Peyer's patch (tissue), 4 donors: ENCODE results near the gene RUNX1. TPM values are rescaled to one million over a fixed set of nuclear protein-coding genes. Genes with fewer than 3 reads are reported as not detected.

Experiments
- DNase-seq, 3 donors: peaks; one replicate each; pipeline ENCODE4 v3.0.0-alpha.2; 2017 to 2019
- H3K27ac ChIP-seq, 4 donors: fragments of 200-600 bp; sonication (generic); one replicate each; pipeline ENCODE4 v1.5.1; 2016 to 2019
- H3K27me3 ChIP-seq, 2 donors: fragments of 200-600 bp; sonication (generic); one replicate each; pipeline ENCODE4 v1.5.1; 2019
- H3K36me3 ChIP-seq, 3 donors: fragments of 200-600 bp; sonication (generic); one replicate each; pipeline ENCODE4 v1.5.1; 2016 to 2019
- H3K4me1 ChIP-seq, 4 donors: fragments of 200-600 bp; sonication (generic); one replicate each; pipeline ENCODE4 v1.5.1; 2016 to 2019
- H3K4me3 ChIP-seq, 4 donors: fragments of 200-600 bp; sonication (generic); 1 replicate in 3 of 4; 2 replicates in 1 of 4; pipeline ENCODE4 v1.5.1; 2016 to 2019; ENCODE audit warnings: mild to moderate bottlenecking in 1 of 4
- H3K9me3 ChIP-seq, 4 donors: fragments of 200-600 bp; sonication (generic); one replicate each; pipeline ENCODE4 v1.5.1; 2016 to 2019; ENCODE audit warnings: mild to moderate bottlenecking in 1 of 4
- POLR2A ChIP-seq, 2 donors: fragments of 450-650 bp; IDR thresholded peaks; one replicate each; pipeline ENCODE4 v1.5.1; 2017; ENCODE audit warnings: antibody characterized with exemption in 2 of 2, mild to moderate bottlenecking in 2 of 2, moderate library complexity in 2 of 2
- total RNA-seq, 4 donors: library from RNA; depleted of rRNA; stranded (reverse); fragments of >200 nt; gene quantifications; one replicate each; pipeline ENCODE4 v1.1.0, GENCODE V29; 2016
- TF ChIP-seq, protein P1 (sequence below), 6 experiments: fragments of 450-650 bp in 4 of 6; fragments of 200-600 bp in 2 of 6; sonication (generic) in 1 of 6; IDR thresholded peaks; one replicate each; pipeline ENCODE4 v1.5.1; 2017 to 2019; ENCODE audit warnings: antibody characterized with exemption in 6 of 6, mild to moderate bottlenecking in 3 of 6, moderate library complexity in 1 of 6

The RUNX1 gene
- total RNA-seq, 4 donors from 2014 or later, result 15.1 to 80.9 (median 24.1) TPM

DNA sequence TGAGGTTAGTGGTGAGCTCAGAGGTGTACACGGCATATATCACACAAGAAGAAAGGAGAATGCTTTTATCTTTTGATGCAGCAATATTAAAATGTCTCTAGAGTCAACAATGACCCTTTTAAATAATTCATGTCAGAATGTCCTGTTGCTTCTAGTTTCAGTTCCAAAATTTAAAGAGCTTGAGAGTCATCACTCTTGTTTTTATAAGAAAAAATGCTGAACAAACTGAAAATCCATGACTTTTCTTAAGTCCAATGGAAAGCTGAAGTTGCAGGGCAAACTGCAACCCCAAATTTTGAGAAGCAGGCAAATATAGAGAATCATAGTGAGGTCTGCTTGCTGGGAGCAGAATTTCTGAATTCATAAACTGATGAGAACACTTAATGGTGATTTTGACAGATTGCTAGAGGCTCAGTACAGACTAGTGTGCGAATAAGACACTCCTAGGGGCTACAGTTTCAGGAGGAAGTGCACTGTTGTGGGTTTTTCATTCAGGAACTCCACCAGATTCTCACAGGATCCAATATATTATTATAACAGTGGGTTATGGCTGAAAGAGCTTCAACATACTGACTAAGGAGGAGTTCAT lies 245.2 kb downstream of the RUNX1 start:
- Histone ChIP-seq H3K27ac (no peak overlapping the region), H3K36me3 (peaks cover 0 to 7% (median 0%) of the 10 kb centered on the region in 3 donors), H3K9me3 (no peaks in the 10 kb centered on the region), H3K27me3 (no peaks in the 10 kb centered on the region), H3K4me3 (no peak overlapping the region), H3K4me1 (no peaks in the 10 kb centered on the region)
- DNase-seq, result no peak
- no peak for TF ChIP-seq POLR2A (IDR thresholded peaks at IDR 0.05)
- TF ChIP-seq, protein P1, sequence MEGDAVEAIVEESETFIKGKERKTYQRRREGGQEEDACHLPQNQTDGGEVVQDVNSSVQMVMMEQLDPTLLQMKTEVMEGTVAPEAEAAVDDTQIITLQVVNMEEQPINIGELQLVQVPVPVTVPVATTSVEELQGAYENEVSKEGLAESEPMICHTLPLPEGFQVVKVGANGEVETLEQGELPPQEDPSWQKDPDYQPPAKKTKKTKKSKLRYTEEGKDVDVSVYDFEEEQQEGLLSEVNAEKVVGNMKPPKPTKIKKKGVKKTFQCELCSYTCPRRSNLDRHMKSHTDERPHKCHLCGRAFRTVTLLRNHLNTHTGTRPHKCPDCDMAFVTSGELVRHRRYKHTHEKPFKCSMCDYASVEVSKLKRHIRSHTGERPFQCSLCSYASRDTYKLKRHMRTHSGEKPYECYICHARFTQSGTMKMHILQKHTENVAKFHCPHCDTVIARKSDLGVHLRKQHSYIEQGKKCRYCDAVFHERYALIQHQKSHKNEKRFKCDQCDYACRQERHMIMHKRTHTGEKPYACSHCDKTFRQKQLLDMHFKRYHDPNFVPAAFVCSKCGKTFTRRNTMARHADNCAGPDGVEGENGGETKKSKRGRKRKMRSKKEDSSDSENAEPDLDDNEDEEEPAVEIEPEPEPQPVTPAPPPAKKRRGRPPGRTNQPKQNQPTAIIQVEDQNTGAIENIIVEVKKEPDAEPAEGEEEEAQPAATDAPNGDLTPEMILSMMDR (IDR thresholded peaks at IDR 0.05), result no peak

DNA sequence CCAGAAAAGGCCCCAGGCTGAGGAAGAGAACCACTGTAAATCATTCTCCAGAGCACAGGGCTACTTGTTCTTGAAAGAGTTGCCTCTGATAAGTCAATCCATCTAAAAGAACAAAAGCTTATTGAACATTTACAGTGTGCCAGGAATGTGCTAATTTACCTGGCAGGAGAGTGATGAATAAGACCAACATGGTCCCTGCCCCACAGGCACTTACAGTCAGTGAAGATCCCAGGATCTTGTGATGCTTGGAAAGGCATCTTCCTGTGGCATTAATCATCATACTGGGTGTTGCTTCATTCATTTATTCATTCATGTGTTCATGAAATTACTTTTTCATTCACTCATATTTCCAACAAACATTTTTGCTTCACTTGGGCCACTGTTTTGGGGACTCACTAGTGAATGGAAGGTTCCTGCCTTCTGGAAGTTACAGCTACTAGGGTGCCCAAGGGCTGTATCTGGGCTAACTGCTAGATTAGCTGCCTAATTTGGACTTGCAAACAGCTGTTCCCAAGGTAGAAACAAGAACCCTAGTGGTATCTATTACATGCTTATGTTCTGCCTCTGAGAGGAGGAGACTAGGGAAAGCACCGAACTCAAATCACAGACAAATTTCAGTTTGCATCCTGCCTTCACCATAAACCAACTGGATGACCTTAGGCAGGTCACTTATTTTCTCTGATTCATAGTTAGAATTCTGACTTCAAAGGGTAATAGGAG lies 246.8 kb downstream of the RUNX1 start:
- no peak overlapping the region for H3K27ac ChIP-seq
- no peaks in the 10 kb centered on the region for H3K4me1 ChIP-seq
- DNase-seq, result no peak
- TF ChIP-seq, protein P1 (IDR thresholded peaks at IDR 0.05), result no peak
- TF ChIP-seq POLR2A (IDR thresholded peaks at IDR 0.05), result no peak
- peaks cover 0 to 10% (median 0%) of the 10 kb centered on the region in 3 donors for H3K36me3 ChIP-seq
- no peak overlapping the region for H3K4me3 ChIP-seq
- H3K27me3 ChIP-seq, result no peaks in the 10 kb centered on the region
- no peaks in the 10 kb centered on the region for H3K9me3 ChIP-seq

DNA sequence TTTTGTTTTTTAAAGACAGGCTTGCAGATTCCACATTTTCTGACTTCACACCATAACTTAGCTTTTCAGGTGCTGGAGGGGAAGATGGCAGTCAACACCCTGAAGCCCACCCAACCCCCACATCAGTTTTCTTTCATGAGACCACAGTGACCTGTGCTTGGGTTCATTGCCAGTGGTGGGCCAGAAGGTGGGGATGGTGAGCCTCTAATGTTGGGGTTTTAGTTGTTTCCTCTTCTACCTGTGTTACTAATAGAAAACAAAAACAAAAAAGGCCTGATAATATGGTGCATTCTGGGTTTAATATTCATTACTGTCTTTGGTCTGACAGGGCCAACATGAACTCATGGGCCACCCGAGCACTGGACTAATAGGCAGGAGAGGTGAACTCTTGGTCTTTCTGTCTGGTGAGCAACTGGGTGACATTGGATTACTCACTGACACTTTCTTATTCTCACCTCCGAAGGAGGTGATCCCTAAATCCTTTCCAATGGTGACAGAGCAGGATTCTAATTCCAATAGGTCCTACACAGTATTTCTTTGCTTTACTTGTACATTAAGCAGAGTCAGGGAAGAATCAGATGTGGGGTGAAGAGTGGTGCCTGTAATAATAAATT lies 247.5 kb downstream of the RUNX1 start:
- no peak for DNase-seq
- TF ChIP-seq, protein P1 (IDR thresholded peaks at IDR 0.05), result peak in 5 of 6 experiments; percentile 15 to 44 (median 35)
- TF ChIP-seq POLR2A (IDR thresholded peaks at IDR 0.05), result no peak
- H3K36me3 ChIP-seq, result peaks cover 0 to 10% (median 0%) of the 10 kb centered on the region in 3 donors
- H3K4me1 ChIP-seq, result peaks cover 0 to 4% (median under 1%) of the 10 kb centered on the region in 4 donors
- H3K27ac ChIP-seq, result no peak overlapping the region
- no peaks in the 10 kb centered on the region for H3K9me3 ChIP-seq
- no peak overlapping the region for H3K4me3 ChIP-seq
- no peaks in the 10 kb centered on the region for H3K27me3 ChIP-seq

DNA sequence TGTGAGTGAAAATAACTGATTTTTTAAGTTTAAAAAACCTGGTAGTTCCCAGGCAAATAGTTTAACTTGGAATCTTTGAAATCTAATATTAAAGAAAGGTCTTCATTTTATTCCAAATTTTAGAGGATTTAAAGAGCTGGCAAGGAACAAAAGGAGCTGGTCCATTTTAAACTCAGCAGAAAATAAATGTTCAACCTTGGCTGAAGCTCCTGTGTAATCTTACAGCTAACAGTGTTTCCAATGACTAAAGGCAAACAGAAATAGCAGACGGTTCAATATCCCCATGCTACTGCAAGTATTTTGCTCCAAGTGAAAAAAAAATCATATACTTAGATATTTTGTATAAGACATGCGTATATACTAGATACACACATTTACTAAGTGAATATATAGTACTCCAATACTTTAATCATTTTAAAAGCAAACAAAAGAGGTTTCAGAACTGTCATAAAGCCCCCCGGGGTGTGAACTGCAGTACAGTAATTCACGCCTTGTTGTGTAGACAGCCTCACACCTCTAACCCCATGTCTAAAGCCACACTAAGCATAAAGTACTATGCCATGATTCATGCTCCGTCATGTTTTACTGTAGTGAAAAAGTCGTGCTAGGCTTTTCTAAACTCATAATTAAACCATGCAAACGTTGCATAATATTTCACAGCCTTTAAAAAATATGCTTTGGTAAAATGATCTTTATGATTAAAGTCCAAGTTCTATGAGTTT lies 248.1 kb downstream of the RUNX1 start:
- no peak for DNase-seq

DNA sequence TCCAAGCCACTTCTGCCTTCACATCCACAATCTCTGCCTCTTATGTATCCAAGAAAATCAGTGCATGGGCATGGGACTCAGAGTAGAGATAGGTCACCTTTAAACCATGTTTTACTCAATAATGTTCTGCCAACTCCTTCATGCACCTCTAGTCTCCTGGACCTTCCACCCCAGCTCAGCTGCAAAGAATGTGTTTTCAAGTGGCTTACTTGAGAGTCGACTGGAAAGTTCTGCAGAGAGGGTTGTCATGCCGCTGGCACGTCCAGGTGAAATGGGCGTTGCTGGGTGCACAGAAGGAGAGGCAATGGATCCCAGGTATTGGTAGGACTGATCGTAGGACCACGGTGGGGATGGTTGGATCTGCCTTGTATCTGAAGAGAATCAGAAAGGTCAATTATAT lies 250.0 kb downstream of the RUNX1 start:
- H3K4me3 ChIP-seq, result no peak overlapping the region
- H3K9me3 ChIP-seq, result no peaks in the 10 kb centered on the region
- no peak for DNase-seq
- TF ChIP-seq, protein P1 (IDR thresholded peaks at IDR 0.05), result no peak
- no peak for TF ChIP-seq POLR2A (IDR thresholded peaks at IDR 0.05)
- H3K4me1 ChIP-seq, result peaks cover 0 to 29% (median 9%) of the 10 kb centered on the region in 4 donors
- H3K36me3 ChIP-seq, result peaks cover 0 to 10% (median 0%) of the 10 kb centered on the region in 3 donors
- H3K27me3 ChIP-seq, result no peaks in the 10 kb centered on the region
- no peak overlapping the region for H3K27ac ChIP-seq

More for the DNA sequence above, 248.1 kb downstream of the RUNX1 start:
- Histone ChIP-seq H3K4me1 (peaks cover 0 to 10% (median 7%) of the 10 kb centered on the region in 4 donors), H3K27me3 (no peaks in the 10 kb centered on the region), H3K27ac (no peak overlapping the region), H3K9me3 (no peaks in the 10 kb centered on the region), H3K4me3 (no peak overlapping the region), H3K36me3 (peaks cover 0 to 10% (median 0%) of the 10 kb centered on the region in 3 donors)
- no peak for TF ChIP-seq POLR2A (IDR thresholded peaks at IDR 0.05)
- TF ChIP-seq, protein P1 (IDR thresholded peaks at IDR 0.05), result no peak
